Activated CD4-positive, alpha-beta T cell treated with anti-CD3 and anti-CD28 coated beads, Interleukin-10, Interleukin-2, amounts not matched to agents 100 ng/mL and 50 ng/mL, durations not matched to agents 16 hours and 8 hours (primary cell): Measurements from ENCODE around the gene CXCL14.

Experiments used
- DNase-seq: peaks from one replicate; pipeline ENCODE4 v3.0.0-alpha.2; 2020

CXCL14 gene

GRCh38 chr5:135566422-135567400, 12.1 kb downstream of the CXCL14 start:
- no peak for DNase-seq

- DNase-seq = peak; percentile 71
Measured at GRCh38 chr5:135565725-135566421, 12.9 kb downstream of the CXCL14 start.

- no peak for DNase-seq
Measured at GRCh38 chr5:135565266-135565665, 13.5 kb downstream of the CXCL14 start.

GRCh38 chr5:135564331-135564730, 14.5 kb downstream of the CXCL14 start:
- DNase-seq = no peak

GRCh38 chr5:135561266-135561665, 17.5 kb downstream of the CXCL14 start:
- DNase-seq = no peak

- DNase-seq = peak; percentile 79
Measured at GRCh38 chr5:135560858-135561257, 17.9 kb downstream of the CXCL14 start.

- no peak for DNase-seq
Measured at GRCh38 chr5:135559354-135559753, 19.4 kb downstream of the CXCL14 start.

- DNase-seq = no peak
Measured at GRCh38 chr5:135557076-135557838, 21.5 kb downstream of the CXCL14 start.

GRCh38 chr5:135556620-135557019, 22.2 kb downstream of the CXCL14 start:
- DNase-seq = no peak

GRCh38 chr5:135555530-135555929, 23.3 kb downstream of the CXCL14 start:
- DNase-seq = no peak

- no peak for DNase-seq
Measured at GRCh38 chr5:135553688-135554462, 24.9 kb downstream of the CXCL14 start.

GRCh38 chr5:135551593-135552447, 27.0 kb downstream of the CXCL14 start:
- peak; percentile 73 for DNase-seq

GRCh38 chr5:135549413-135549812, 29.4 kb downstream of the CXCL14 start:
- no peak for DNase-seq

GRCh38 chr5:135547590-135548254, 31.1 kb downstream of the CXCL14 start:
- DNase-seq = no peak

- no peak for DNase-seq
Measured at GRCh38 chr5:135546912-135547311, 31.9 kb downstream of the CXCL14 start.

GRCh38 chr5:135546101-135546500, 32.7 kb downstream of the CXCL14 start:
- no peak for DNase-seq

GRCh38 chr5:135545099-135545498, 33.7 kb downstream of the CXCL14 start:
- DNase-seq = no peak

GRCh38 chr5:135543485-135544304, 35.1 kb downstream of the CXCL14 start:
- DNase-seq = no peak

- no peak for DNase-seq
Measured at GRCh38 chr5:135543001-135543484, 35.7 kb downstream of the CXCL14 start.
